Stimulated activated CD8-positive, alpha-beta memory T cell treated with anti-CD3 and anti-CD28 coated beads, Interleukin-4, amount 100 ng/mL, for 1 hour (primary cell): ENCODE results near the gene PTPN1.
"Not testable (repeated sequence)": the region's sequence is repeated elsewhere in the genome, so short reads cannot be mapped to it uniquely, and the experiment has no call there.

Source experiments
- DNase-seq, 2 donors: peaks; one replicate each; pipeline ENCODE4 v3.0.0-alpha.2; 2020; ENCODE audit warnings: low read depth in 2 of 2, low spot score in 1 of 2

Gene PTPN1

DNA sequence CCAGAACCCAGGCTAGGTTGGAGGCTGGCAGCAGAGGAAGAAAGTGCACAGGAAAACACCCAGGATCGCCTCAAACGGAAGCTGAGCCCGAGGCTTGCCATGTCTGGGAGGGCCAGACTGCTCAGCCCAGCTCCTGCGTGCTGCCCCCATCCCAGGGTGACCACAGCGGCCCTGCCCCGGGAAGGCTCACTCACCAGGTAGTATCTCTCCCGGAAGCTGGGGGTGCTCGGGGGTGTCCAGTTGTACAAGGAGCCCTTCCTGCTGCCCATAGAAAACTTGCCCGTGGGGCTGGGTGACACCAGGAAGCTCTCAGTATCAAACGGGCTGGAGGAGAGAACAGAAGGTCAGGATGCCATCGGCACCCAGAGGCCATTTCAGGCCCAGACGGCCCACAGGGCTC lies 94.3 kb downstream of the PTPN1 start:
- no peak for DNase-seq

DNA sequence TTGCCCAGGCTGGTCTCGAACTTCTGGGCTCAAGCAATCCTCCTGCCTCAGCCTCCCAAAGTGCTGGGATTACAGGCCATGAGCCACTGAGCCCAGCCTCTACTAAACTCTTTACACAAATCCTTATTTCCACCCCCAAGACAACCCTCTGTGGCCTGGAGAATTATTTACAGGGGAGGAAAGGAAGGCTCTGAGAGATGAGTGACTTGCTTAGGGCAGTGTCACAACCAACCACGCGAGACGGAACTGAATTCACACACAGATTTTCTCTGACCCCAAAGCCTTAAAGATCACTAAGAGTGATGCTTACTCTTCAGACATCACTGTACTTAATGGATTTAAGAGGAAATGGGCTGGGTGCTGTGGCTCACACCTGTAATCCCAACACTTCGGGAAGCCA lies 95.0 kb downstream of the PTPN1 start:
- DNase-seq: no peak

DNA sequence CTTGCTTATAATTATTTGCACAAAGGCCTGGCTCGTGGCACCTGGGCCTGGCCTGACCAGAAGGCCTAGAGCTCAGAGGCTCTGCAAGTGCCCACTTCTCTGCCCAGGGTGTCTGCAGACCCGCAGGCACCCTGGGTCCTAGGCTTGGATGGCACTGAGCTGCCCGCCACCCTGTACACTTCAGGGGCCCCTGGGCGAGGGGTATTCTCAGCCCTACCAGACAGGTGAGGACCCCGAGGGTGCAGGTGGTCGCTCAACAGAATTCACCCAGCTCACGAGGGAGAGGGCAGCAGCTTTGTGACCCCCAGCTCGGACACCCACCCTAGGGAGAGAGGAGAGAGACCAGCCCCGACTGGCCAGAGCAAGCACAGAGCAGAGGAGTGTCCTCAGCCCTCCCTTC lies 97.3 kb downstream of the PTPN1 start:
- no peak for DNase-seq

DNA sequence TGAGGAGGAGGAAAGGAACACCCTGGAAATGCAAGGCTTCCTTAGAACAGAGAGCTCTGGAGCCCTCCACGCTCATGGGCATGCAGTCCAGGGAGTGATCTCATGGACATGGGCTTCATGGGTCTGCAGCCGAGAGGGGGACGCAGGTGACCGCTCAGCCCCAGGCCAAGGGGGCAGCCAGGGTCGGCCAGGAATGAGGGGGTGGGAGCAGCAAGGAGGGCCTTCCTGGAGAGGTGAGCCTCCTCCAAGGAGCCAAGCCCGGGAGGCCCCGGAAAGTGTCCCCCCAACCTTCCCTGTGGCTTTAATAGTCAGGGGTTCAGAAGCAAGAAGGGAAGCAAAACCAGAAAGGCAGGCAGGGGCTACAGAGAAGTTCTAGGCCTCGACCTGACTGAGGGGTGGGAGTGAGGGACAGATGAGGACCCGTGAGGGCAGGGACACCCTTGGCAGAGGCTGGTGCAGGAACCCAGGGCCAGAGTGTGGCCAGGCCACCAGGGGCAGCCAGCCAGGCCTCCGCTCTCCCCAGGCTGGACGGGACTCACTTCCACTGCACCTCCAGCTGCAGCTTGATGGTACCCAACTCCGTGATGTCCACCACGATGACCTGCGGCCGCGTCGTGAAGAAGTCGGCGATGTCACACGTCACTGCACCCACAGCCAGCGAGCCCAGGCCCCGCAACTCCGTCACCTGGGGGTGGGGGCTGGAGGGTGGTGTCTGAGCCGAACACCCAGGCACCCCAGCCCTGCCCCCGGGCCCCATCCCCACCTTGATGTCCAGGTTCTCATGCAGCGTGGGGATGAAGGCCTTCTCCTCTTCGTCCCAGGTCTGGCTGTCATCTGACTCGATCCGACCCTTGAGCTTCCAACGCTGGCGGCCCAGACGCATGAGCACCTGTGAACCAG lies 97.9 kb downstream of the PTPN1 start:
- no peak for DNase-seq

DNA sequence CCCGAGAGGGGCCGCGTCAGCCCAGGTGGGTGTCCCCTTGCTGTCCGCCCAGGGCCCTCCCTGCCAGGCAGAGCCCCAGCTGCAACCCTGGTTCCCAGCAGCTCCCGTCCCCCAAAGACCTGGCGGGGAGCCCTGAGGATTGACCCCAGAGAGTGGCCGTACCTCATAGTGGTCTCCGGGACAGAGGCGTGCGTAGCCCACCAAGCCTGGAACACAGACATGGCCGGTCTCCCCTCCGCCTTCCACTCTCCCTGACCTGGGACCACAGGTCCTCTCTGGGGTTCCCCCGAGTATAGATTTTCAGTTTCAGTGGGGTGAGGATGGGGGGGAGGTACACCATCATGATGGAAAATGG lies 98.5 kb downstream of the PTPN1 start:
- DNase-seq: no peak

DNA sequence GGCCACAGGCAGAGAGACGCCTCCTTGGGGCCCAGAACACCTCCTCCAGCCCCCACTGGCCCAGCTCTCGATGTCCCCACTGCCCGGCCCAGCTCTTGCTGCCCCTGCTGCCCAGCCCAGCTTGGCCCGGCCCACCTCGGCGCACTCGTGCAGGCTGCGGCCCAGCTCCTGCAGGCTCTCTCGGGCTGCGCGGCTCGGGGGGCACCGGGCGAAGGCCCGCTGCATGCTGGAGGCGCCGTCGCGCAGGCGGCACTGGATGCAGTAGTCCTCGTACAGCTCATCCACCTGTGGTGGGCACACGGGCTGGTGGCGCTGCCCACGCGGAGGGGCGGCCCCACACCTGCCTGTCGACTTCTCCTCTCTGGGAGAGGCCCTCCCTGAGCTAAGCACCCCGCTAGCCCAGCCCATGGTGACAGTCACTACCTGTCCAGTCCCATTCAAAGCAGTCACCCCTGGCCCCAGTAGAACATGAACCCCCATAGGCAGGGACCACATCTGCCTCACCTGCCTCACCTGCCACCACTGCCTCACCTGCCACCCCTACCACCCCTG lies 99.3 kb downstream of the PTPN1 start:
- DNase-seq: no peak

DNA sequence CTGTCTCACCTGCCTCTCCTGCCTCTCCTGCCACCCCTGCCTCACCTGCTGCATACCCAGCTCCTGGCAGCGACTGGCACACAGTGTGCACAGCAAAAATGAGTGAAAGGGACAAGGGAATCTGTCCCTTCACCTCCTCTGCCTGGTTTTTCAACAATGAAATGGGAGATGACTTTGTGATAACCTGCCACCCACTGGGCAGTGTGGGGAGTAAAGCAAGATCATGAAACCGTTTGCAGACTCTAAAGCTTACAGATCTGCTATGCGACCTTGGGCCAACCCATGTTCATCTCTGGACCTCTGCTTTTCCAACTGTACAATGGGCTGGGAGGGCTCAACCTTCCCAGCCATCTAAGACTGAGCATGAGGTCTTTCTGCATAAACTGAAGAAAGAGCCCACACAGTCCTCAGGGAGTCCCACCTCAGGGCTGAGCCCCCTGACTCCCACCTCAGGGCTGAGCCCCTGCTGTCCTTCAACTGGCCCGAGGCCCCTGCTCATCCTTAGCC lies 100.1 kb downstream of the PTPN1 start:
- DNase-seq: no peak

DNA sequence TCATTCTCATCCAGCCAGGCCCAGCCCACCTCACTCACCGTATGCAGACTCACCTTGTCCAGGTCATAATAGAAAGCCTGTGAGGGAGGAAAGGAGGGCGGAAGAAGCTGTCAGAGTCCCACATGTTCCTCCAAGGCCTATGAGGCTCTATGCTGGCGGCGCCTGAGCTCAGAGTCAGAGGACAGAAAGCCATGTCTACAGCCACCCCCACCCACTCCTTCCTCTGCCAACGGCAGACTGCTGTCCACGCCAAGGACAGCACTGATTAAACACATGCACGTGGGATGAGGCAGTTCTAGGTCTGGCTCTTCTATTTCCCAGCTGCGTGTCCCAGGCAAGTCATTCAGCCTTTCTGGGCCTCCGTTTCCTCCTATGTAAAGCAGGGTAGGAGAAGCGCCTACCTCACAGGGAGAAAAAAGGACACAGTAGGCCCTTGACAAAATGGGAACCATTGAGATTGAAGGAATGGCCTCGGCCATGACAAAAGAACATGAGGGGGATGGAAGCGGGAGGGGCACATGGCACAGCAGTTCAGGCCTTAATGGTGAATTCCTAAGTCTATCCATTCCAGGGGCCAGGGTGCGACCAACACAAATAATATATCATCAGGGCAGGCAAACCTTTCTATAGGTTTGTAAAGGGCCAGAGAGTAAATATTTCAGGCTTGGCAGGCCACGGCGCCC lies 101.1 kb downstream of the PTPN1 start:
- no peak for DNase-seq

DNA sequence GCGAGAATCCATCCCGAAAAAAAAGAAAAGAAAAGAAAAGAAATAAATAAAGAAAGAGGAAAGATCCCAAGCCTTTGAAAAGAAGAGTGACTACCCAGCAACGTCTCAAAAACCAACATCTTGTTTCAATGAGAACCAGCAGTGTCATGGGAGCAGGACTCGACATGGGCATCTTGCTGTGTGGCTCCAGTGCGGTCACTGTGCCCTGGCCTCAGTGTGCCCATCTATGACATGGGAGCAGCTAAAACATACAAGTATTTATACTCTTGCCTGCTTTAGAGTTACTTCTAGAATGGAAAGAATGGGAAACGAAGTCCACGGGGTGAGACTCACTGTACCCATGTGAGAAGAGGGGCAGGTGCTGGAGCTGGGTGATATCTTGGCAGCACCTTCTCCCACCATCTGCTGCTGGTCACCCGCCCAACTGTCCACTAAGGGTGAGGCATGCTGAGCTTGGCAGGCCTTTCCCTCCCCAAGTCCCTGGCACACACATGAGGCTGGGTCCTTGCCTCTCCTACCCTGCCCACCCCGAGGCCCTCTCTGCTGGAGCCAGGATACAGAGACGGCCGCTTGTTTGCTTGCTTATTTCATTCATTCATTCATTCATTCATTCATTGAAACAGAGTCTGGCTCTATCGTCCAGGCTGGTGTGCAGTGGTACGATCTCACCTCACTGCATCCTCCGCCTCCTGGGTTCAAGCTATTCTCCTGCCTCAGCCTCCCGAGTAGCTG lies 103.4 kb downstream of the PTPN1 start:
- no peak for DNase-seq

DNA sequence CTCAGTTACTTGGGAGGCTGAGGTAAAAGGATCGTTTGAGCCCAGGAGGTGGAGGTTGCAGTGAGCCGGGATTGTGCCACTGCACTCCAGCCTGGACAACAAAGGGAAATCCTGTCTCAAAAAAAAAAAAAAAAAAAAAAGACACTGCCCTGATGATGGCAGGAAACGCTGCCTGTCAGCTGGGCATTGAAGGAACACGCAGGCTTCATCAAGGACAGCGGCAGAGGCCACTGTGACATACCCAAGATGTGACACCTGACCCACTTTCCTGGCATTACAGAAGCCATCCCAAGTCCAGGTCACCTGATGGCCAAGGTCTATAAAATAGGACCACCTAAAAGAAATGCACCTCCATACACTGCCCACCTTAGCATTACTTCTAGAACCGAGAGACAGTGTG lies 105.2 kb downstream of the PTPN1 start:
- no peak for DNase-seq

DNA sequence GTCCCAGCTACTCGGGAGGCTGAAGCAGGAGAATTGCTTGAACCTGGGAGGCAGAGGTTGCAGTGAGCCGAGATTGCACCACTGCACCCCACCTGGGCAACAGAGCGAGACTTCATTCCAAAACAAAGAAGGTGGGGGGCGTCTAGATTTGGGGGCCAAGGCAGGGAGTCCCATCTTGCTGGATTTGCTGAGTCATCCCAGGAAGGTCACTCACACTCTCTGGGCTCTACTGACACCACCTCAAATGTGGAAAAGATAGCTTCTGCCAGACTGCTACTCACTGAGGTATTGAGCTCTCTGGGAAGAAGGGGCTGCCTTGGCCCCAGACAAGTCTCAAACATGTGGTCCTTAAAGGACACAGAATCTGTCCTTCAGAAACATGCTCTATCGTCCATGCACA lies 106.8 kb downstream of the PTPN1 start:
- DNase-seq: no peak

DNA sequence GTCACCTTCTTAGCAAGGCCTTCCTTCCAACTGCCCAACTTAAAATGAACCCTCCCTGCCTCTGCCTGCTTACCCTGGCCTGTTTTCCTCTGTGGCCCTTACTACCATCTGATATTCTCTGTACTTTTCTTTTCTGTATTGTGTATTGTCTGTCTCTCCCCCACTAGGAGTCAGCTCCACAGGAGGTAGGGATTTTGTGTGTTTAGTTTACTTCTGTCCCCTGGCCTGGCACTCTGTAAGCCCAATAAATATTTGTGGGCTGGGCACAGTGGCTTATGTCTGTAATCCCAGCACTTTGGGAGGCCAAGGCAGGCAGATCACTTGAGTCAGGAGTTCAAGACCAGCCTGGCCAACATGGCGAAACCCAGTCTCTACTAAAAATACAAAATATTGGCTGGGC lies 108.4 kb downstream of the PTPN1 start:
- no peak for DNase-seq

DNA sequence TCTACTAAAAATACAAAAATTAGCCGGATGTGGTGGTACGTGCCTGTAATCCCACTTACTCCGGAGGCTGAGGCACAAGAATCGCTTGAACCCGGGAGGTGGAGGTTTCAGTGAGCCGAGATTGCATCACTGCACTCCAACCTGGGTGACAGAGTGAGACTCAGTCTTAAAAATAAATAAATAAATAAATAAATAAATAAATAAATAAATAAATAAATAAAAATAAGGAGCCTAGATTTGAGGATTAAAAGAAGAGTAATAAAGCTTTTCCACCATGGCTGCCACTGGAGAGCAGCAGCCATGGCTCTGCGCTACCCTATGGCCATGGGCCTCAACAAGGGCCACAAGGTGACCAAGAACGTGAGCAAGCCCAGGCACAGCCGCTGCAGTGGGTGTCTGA lies 110.3 kb downstream of the PTPN1 start:
- not testable (repeated sequence) for DNase-seq

DNA sequence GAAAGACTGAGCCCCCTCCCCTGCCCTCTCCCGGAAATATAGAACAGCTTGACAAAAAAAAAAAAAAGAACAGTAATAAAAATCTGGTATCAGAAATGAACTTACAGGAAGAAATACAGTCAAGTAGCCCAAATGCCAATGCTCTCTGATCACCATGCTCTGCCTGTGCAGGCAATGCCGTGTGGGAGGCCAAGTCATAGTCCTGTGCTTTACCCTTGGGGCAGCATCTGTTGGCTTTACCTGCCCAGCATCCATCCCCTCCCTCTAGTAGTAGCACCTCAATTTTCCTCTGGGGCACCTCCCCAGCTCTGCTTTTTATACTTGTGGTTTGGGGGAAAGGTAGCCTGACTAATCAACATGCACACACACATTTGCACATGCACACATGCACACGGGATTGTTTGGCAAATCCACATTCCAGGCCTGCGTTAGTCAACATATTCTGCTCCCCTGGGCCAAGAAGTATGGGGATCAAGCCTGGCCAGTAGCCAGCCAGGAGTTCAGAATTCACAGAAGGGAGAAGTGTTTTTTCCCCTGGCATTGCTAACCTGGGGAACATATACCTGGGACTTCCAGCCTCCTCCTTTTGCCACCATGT lies 111.0 kb downstream of the PTPN1 start:
- no peak for DNase-seq

DNA sequence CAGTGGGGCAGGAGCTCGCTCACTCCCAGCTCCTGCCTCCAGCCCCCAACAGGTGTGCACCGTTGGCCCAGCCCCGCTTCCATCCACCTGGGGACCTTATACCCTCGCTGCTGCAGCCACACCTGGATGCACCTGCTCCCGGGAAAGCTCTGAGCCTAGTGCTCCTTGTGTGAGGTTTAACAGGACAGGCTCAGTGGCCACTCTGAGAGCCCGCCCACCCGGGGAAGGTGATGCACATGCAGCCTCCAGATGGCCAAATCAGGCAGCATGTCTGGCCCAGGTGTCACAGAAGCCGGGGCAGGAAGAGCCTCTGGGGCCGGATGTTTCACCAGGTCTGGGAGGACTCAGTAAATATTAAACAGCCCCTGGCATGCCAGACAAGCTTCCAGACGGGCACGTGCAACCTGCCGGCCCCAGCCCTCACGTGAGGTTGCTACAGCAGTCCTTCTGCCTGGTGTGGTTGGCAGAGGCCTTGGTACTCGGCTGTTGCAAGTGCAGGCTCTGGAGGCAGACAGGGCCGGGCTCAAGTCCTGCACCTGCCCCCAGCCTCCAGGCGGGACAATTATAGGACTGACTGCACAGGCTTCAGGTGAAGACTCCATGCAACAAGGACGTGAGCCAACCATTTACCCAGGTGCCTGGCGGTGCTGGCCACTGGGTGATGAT lies 114.3 kb downstream of the PTPN1 start:
- no peak for DNase-seq

DNA sequence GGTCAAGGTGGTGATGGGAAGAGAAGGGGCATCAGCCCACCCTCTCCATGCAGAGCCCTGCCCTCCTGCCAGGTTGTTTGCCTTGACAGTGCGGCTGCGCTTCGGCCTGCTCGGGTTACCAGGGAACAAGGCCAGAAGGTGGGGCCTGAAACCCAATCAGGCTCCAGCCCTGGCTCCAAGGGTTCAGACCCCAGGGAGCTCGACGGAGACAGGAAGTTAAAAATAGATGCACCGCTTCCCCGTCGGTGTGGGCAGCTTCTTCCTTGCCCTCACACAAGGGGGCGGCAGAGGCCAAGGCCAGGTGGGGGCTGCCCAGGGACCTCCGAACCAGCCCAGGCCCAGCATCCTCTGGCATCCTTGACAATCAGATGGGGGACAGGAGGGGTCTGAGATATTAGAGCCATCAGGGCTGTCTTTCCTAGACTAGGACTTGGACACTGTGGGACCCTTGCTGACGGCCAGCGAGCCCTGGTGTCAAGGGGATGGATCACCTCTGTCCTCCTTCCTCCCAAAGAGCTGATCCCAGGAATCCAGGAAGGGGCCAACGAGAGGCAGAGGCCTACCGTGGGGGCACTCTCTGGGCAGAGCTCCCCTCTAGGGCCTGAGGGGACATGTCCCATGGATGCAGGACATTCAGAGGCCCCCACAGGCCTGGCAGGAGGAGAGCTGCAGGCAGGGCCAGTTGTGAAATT lies 115.9 kb downstream of the PTPN1 start:
- no peak for DNase-seq

DNA sequence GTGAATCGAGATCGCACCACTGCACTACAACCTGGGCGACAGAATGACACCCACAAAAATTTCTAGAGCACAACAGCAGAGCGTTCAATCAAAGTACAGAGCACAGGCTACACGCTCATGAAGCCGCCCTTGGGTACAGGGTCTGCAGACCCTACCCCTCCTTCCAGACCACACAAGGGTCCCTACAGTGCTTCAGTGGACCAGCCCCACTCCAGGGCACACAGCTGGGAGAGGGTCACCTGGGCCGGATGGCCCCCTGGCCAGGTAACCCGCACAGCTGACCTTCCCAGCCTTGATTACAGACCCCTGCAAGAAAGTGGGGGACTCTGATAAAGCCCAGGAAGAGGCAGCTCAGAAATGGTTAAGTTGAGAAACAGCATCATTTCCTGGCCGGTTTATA lies 117.6 kb downstream of the PTPN1 start:
- DNase-seq: no peak

DNA sequence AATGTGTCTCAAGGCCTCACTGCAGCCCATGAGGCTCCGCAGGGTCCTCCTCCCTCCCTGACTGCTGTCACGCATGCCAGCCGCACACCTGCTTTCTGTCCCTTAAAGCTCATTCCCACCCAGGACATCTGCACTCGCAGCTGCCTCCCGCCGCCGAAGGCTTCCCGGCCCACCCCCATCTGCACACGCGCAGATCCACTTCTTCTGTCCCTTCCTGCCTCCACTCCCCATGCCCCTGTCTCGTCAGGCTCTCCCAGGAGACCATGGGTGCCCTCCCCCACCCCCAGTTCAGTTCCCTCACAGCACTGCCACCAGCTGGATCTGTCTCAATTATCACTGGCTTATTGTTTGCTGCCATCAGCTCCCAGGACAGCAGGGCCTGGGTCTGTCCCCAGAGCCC lies 118.1 kb downstream of the PTPN1 start:
- no peak for DNase-seq

DNA sequence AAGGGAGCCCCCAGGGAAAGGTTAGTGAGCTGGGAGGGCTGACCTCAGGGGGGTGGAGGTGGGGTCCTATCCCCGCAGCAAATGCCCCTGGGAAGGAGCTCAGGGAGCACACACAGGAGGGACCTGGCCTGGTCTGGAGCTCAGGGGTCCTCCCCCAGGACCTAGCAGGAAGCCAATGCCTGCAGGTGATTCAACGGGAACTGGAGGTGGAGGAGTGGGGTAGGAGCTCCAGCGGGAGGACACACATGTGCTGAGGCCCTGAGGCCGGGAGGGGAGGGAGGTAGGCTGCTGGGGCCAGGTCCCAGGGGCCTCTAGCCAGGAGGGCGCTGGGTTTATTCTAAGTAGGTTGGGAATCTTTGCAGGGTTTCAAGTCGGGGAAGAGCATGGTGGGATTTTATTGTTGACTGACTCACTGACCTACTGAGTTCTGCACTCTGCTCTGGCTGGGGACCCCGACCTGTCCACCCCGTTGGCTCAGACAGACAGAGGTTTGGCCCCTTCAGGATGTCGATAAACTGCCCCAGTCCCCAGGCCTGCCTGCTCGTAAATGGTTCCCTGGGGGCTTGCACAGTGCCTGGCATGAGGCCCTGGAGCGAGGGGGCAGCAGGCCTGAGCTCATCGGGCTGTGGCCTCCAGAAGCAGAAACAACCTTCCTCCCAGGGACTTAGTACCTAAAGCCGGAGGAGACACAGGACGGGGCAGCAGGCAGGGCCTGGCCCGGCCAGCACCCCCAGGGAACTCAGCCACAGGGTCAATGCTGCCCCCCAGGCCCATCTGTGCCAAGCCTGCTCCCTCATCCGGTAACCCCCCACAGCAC lies 118.9 kb downstream of the PTPN1 start:
- DNase-seq: no peak
